HG03064 (cell line): ENCODE data around the gene FBXO40.

Source experiments
- ATAC-seq: cut with Tn5 transposase; IDR thresholded peaks from one replicate; pipeline ENCODE4 v1.9.1; 2021; ENCODE audit warnings: low read depth; ENCODE audit not compliant: unreplicated experiment

FBXO40 gene

DNA sequence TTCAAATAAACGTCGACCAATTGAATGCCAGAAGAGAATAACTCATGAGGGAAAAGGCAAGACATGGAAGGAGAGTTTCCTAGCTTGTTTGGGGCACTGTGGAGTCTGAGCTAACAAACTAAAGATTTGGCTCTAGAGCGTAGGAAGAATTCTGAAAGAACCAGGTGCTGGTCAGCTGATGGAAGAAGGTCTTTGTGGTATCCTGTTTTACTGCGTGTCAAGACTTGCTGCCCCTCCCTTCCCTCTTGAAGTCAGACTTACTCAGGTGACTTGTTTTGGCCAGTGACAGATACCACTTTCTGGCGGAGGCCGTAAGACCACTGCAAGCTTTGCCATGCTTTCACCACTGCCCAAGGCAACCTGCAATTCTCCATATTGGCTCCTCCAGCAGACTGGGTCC lies 68.2 kb downstream of the FBXO40 start:
- no peak for ATAC-seq

DNA sequence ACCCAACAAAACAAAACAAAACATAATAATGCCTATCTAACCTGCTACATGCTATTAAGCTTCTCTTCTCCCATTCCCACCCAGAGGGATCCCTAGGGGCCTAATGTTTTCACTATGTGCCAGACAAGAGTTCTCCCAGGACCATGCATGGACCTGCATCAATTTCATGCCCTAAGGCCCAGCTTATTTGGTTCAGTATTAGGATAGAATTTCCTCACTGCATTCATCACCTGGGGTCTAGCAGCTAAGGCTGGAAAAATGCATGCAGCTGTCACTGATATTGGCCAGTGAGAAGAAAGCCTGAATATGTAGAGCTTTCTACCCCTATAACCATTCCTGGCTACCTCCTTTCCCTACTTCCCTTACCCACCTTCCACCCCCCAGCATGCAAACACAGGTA lies 69.6 kb downstream of the FBXO40 start:
- ATAC-seq: no peak

DNA sequence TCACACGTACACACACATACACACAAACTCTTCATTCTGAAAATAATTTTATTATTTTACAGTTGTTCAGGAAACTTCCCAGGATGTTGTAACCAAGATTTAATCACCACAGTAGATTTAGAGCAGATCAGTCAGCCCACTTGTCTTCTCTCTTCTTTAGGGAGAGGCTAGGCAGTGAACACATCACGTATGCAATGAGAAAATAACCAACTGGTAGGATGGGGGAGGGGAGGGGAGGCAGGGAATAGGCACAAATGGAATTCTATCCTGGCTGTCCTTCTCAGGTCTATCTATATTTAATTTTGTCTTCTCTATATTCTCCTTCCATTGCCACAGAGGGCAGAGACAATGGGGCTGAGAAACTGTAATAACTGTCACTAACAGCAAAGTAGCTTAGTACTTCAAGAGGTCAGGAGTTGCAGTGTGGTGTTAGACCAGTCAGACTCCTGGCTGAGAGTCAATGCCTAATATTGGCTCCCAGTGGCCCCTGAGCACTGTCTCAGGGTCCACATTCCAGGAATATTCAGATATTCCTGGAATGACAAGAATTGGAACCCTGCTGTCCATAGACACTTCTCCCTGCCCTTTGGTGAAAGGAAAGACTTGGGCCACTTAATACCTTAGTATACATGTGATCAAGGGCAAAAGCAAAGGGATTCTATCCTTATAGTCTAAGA lies 70.1 kb downstream of the FBXO40 start:
- no peak for ATAC-seq

DNA sequence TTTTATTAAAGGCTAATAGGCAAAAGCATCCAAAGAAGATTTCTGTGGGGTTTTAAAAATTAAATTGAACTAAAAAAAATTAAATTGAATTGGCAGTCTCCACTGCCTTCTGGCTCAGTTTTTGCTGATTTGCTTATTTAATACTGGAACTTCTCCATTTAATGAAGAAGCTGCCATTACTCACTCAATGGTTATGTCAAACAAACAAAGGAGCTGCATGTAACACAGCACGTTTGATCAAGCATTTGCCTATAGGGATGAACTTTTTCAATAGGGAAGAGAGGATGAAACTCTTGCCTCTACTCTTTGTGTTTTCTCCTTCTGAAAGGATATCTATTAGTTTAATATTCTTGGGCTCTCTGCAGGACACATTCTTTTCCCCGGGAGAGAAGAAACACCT lies 72.3 kb downstream of the FBXO40 start:
- ATAC-seq: no peak

DNA sequence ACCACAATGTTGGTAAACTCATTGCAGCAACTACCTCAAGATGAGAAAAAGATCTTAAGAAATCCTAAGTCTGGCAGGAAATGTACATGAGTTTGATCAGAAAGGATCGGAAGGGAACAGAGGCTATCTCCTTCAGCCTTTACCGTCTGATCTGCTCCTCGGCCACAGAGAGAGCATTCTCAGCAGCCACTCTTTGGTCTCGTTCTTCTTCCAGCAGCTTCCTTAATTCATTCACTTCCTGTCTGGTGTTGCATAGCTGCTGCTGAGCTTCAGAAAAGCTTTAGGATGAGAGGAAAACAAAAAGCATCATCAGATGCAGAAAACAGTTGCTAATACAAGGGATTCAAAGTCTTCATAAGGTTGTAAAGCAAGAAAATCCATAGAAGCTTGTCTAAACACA lies 74.2 kb downstream of the FBXO40 start:
- no peak for ATAC-seq

DNA sequence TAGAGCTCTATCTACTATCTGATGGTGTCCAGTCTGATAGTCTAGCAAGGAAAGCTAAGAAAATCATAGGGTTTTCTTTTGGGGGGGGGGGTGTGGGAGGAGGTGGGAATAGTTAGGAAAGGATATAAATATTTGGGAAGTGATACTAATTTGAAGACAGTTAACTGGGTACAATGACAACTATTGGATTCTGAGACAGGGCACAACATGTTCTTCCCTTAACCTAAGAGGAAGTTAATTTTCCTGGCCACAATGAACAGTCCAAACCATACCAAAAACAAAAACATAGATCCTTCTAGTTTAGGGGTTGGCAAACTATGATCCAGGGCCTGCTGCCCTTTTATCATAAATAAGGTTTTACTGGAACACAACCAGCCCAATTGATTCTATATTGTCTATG lies 77.5 kb downstream of the FBXO40 start:
- no peak for ATAC-seq

DNA sequence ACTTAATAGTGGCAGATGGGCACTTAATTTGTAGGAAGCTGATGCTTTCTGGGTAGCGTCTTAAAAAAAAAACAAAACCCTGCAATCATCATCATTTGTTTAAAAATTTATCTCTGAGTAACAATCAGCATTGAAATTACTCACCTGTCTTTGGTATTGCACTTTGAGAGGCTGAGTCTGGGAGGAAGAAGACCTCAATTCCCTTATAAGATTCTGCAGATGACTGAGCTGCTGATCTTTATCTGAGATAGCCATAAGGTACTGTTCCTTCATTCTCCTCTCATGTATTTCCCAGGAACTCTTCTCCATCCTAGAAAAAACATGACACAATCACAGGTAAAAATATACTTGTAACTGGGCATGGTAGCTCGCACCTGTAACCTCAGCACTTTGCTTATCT lies 84.0 kb downstream of the FBXO40 start:
- ATAC-seq: no peak
